ENCODE results near the gene SPATA9. TPM values are rescaled to one million over a fixed set of nuclear protein-coding genes. Genes with fewer than 3 reads are reported as not detected.

The SPATA9 gene
- total and polyA plus RNA-seq, 2 of the 13 experiments (the other 11 are each of a cell fraction or from before 2014, with no cell fraction given) = not detected

GRCh38 chr5:95621839-95622629 lies 60.8 kb downstream of the SPATA9 start:
- DNase-seq (ENCODE audit: low spot score) (no peak), FAIRE-seq (no peak), ATAC-seq (no peak)
- Histone ChIP-seq H3K9me3 (ENCODE audit: low read length) (no peaks in the 10 kb centered on the region), H2AFZ (ENCODE audit: low read length) (no peak overlapping the region), H3K9ac (ENCODE audit: insufficient read depth, low read depth, low read length) (no peak overlapping the region), H3K4me3 (replicated peaks in 1 of 3; ENCODE audit: insufficient read depth in 1 of 3, low read depth in 2 of 3, low read length in 3 of 3) (no peak overlapping the region), H3K27ac (ENCODE audit: extremely low read length, insufficient read depth, low read length) (no peak overlapping the region), H4K20me1 (ENCODE audit: insufficient read depth, low read length) (no peaks in the 10 kb centered on the region), H3K27me3 (ENCODE audit: control insufficient read depth in 1 of 2, insufficient read depth in 2 of 2, low read length in 2 of 2) (peaks cover 7 to 57% of the 10 kb centered on the region in 2 experiments), H3K36me3 (replicated peaks in 1 of 2; ENCODE audit: control insufficient read depth in 1 of 2, insufficient read depth in 2 of 2, low read length in 2 of 2) (no peaks in the 10 kb centered on the region), H3K4me2 (ENCODE audit: low read depth, low read length) (peak overlapping the region; percentile 85; the same call in 1 of the 2 replicates), H3K79me2 (ENCODE audit: insufficient read depth, low read length) (no peaks in the 10 kb centered on the region), H3K4me1 (ENCODE audit: insufficient read depth, low read length) (peaks cover 25% of the 10 kb centered on the region)
- ChIA-PET POLR2A (interaction anchor here (0.6 kb wide), 1 partner anchor 695 kb away, joined by 3 read pairs; no protein-coding TSS in a partner anchor), CTCF (ENCODE audit: low intra/inter-chr PET ratio, low total read pairs) (no interaction called here)
- in situ Hi-C loops (cut with HindIII; ENCODE audit: extremely low pct_ligation_motif_present, low pct_unique_long_range_greater_than_20kb) (no loop called here), intact Hi-C loops (cut with micrococcal nuclease; ENCODE audit: unreplicated experiment) (no loop called here)
- BruUV-seq (replicated peaks) = no TSS peak
- WGBS (ENCODE audit: low lambda C conversion rate) = 34% methylated on average over 8 of the region's 8 CpGs
- TF ChIP-seq CBX2 (IDR thresholded peaks at IDR 0.05; ENCODE audit: low read depth, low read length) = 0 out of 2 replicates have a peak, but pooled peaks have one; percentile 63
- TF ChIP-seq CBX2 (CRISPR knock-in tag; IDR thresholded peaks at IDR 0.05; ENCODE audit: low read depth) = no peak
- no peak for TF ChIP-seq TEF (CRISPR knock-in tag; IDR thresholded peaks at IDR 0.05)

GRCh38 chr5:95620870-95621838 lies 61.6 kb downstream of the SPATA9 start:
- intact Hi-C loops (cut with micrococcal nuclease; ENCODE audit: unreplicated experiment) (no loop called here), in situ Hi-C loops (cut with HindIII; ENCODE audit: extremely low pct_ligation_motif_present, low pct_unique_long_range_greater_than_20kb) (no loop called here)
- H3K79me2 ChIP-seq (ENCODE audit: insufficient read depth, low read length) = no peaks in the 10 kb centered on the region
- peaks cover 25% of the 10 kb centered on the region for H3K4me1 ChIP-seq (ENCODE audit: insufficient read depth, low read length)
- FAIRE-seq (no peak), ATAC-seq (peak; percentile 85), DNase-seq (ENCODE audit: low spot score) (no peak)
- WGBS (ENCODE audit: low lambda C conversion rate) = 10% methylated on average over 13 of the region's 92 CpGs
- peaks cover 7 to 59% of the 10 kb centered on the region in 2 experiments for H3K27me3 ChIP-seq (ENCODE audit: control insufficient read depth in 1 of 2, insufficient read depth in 2 of 2, low read length in 2 of 2)
- 0 out of 2 replicates have a peak overlapping the region, but pooled peaks have one; percentile 23 for H3K9ac ChIP-seq (ENCODE audit: insufficient read depth, low read depth, low read length)
- H3K36me3 ChIP-seq (replicated peaks in 1 of 2; ENCODE audit: control insufficient read depth in 1 of 2, insufficient read depth in 2 of 2, low read length in 2 of 2) = no peaks in the 10 kb centered on the region
- CTCF ChIA-PET (ENCODE audit: low intra/inter-chr PET ratio, low total read pairs) = no interaction called here
- H3K4me3 ChIP-seq (replicated peaks in 1 of 3; ENCODE audit: insufficient read depth in 1 of 3, low read depth in 2 of 3, low read length in 3 of 3) = peak overlapping the region; percentile 47 to 74 (median 54)
- peak overlapping the region; percentile 85 for H3K4me2 ChIP-seq (ENCODE audit: low read depth, low read length)
- BruUV-seq (replicated peaks) = no TSS peak
- H3K27ac ChIP-seq (ENCODE audit: extremely low read length, insufficient read depth, low read length) = no peak overlapping the region
- no peaks in the 10 kb centered on the region for H4K20me1 ChIP-seq (ENCODE audit: insufficient read depth, low read length)
- no peak overlapping the region for H2AFZ ChIP-seq (ENCODE audit: low read length)
- POLR2A ChIA-PET = no interaction called here
- no peaks in the 10 kb centered on the region for H3K9me3 ChIP-seq (ENCODE audit: low read length)
- no peak for TF ChIP-seq ZNF572 (CRISPR knock-in tag; IDR thresholded peaks at IDR 0.05)
- TF ChIP-seq RARA (CRISPR knock-in tag; IDR thresholded peaks at IDR 0.05) = no peak
- TF ChIP-seq ZNF446 (CRISPR knock-in tag; IDR thresholded peaks at IDR 0.05) = peak; percentile 93; the same call in 1 of the 2 replicates
- no peak for TF ChIP-seq SKIL (CRISPR knock-in tag; IDR thresholded peaks at IDR 0.05; ENCODE audit: borderline replicate concordance)
- no peak for TF ChIP-seq ZNF337 (CRISPR knock-in tag; IDR thresholded peaks at IDR 0.05; ENCODE audit: borderline replicate concordance, low read depth)
- no peak; the same call in 1 of the 2 replicates for TF ChIP-seq KMT2A (CRISPR knock-in tag; IDR thresholded peaks at IDR 0.05)
- no peak for TF ChIP-seq ZNF484 (CRISPR knock-in tag; IDR thresholded peaks at IDR 0.05; ENCODE audit: borderline replicate concordance, low read depth)
- no peak for TF ChIP-seq ZNF251 (CRISPR knock-in tag; IDR thresholded peaks at IDR 0.05)
- TF ChIP-seq ZNF773 (CRISPR knock-in tag; IDR thresholded peaks at IDR 0.05; ENCODE audit: borderline replicate concordance) = peak; percentile 19; the same call in 1 of the 2 replicates
